Measurements from ENCODE around the gene ARID1A. TPM values are rescaled to one million over a fixed set of nuclear protein-coding genes. Genes with fewer than 3 reads are reported as not detected.

The ARID1A gene
- total RNA-seq, 1 donor from 2014 or later = 155 TPM

DNA sequence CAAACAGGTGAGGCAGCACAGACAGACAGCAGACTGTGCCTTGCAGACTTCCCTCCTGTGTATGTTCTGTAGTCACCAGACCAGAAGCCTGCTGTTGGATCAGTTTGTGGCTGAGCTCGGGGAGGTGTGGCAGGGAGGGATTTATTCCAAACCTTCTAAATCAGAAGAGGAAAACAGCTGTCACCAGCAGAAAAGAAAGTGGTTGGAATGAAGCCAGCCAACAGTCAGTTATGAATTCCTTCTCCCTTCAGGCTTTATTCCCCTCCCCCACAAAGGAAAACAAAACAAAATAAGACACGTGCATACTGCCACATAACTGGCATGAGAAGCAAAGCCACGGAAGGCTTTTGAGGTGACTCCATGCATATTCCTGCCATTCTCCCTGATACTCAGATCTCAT lies 72.9 kb downstream of the ARID1A start:
- Mint-ChIP-seq H3K9me3 (no peaks in the 10 kb centered on the region), H3K4me3 (no peak overlapping the region), H3K27ac (ENCODE audit: unreplicated experiment) (peak overlapping the region; percentile 54), H3K27me3 (ENCODE audit: low read depth) (no peaks in the 10 kb centered on the region), H3K36me3 (ENCODE audit: low read depth) (peaks cover 44% of the 10 kb centered on the region), H3K4me1 (peaks cover 7% of the 10 kb centered on the region)
- no peak for DNase-seq (ENCODE audit: low read depth, low spot score)
- TF ChIP-seq, protein P1, sequence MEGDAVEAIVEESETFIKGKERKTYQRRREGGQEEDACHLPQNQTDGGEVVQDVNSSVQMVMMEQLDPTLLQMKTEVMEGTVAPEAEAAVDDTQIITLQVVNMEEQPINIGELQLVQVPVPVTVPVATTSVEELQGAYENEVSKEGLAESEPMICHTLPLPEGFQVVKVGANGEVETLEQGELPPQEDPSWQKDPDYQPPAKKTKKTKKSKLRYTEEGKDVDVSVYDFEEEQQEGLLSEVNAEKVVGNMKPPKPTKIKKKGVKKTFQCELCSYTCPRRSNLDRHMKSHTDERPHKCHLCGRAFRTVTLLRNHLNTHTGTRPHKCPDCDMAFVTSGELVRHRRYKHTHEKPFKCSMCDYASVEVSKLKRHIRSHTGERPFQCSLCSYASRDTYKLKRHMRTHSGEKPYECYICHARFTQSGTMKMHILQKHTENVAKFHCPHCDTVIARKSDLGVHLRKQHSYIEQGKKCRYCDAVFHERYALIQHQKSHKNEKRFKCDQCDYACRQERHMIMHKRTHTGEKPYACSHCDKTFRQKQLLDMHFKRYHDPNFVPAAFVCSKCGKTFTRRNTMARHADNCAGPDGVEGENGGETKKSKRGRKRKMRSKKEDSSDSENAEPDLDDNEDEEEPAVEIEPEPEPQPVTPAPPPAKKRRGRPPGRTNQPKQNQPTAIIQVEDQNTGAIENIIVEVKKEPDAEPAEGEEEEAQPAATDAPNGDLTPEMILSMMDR (conservative IDR thresholded peaks at IDR 0.05) = no peak

DNA sequence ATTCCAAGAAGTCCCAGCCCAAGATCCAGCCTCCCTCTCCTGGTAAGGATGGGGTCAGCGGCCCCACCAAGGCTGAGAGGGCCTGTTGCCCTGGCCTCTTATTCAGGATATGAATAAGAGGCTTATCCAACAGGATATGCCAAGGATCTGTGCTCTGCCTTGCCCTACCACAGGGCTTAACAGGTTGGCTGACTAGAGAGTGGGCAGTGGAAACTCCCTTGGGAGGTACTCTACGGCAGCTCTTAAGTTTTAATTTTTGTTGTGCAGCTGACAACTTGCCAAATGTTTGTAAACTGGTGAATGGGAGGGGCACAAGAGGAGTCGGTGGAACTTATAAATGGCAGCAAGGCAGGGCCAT lies 75.4 kb downstream of the ARID1A start:
- H3K9me3 Mint-ChIP-seq = no peaks in the 10 kb centered on the region
- DNase-seq (ENCODE audit: low read depth, low spot score) = no peak
- H3K27me3 Mint-ChIP-seq (ENCODE audit: low read depth) = no peaks in the 10 kb centered on the region
- no peak overlapping the region for H3K4me3 Mint-ChIP-seq
- H3K36me3 Mint-ChIP-seq (ENCODE audit: low read depth) = peaks cover 61% of the 10 kb centered on the region
- TF ChIP-seq, protein P1 (conservative IDR thresholded peaks at IDR 0.05) = no peak
- peaks cover 7% of the 10 kb centered on the region for H3K4me1 Mint-ChIP-seq
- H3K27ac Mint-ChIP-seq (ENCODE audit: unreplicated experiment) = peak overlapping the region; percentile 89

DNA sequence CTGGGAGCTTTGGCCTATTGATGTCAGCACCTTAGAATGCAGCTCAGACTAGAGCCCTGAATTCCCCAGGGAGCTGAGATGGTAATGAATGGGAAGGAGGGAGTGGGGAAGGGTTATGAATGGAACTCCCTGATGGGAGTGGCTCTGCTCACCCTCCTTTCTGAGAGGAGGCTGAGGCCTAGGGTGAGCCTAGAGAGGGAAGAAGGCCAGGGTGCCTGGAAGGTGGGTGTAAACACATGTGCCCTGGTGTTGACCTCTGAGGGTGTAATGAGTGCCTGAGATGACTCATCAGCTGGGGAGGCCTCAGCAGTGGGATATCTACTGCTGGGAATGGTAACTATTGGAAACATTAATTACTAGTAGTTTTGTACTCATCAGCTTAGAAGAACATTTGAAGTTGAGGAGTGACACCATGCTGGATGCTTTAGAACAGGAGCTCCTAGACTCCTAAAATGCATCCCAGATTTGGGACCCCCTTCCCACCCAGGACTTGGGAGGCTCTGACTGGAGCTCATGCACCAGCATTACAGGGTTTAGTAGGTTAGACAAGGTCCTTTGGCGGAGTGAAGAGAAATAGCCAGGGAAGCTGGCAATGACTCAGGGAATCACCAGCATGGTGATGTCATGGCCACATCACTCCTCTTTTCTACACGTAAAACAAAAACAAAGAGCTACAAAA lies 76.0 kb downstream of the ARID1A start:
- Mint-ChIP-seq H3K4me3 (no peak overlapping the region), H3K4me1 (peaks cover 7% of the 10 kb centered on the region), H3K27me3 (ENCODE audit: low read depth) (no peaks in the 10 kb centered on the region), H3K36me3 (ENCODE audit: low read depth) (peaks cover 64% of the 10 kb centered on the region), H3K9me3 (no peaks in the 10 kb centered on the region), H3K27ac (ENCODE audit: unreplicated experiment) (peak overlapping the region; percentile 89)
- TF ChIP-seq, protein P1 (conservative IDR thresholded peaks at IDR 0.05) = no peak
- no peak for DNase-seq (ENCODE audit: low read depth, low spot score)

DNA sequence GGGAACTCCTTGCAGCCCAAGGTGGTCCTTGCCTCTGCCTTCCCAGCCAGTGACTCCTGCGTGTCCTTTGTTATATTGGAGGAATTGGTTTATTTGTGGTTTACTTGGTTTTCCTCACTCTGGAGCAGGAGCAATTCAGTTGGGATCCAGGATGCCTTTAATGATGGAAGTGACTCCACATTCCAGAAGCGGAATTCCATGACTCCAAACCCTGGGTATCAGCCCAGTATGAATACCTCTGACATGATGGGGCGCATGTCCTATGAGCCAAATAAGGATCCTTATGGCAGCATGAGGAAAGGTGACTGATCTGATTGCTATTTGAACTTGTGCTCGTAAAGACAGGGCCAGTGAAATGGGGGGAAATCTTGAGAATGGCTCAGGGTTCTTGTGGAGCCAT lies 76.9 kb downstream of the ARID1A start:
- H3K36me3 Mint-ChIP-seq (ENCODE audit: low read depth) = peaks cover 59% of the 10 kb centered on the region
- TF ChIP-seq, protein P1 (conservative IDR thresholded peaks at IDR 0.05) = no peak
- H3K4me3 Mint-ChIP-seq = no peak overlapping the region
- H3K9me3 Mint-ChIP-seq = no peaks in the 10 kb centered on the region
- H3K27ac Mint-ChIP-seq (ENCODE audit: unreplicated experiment) = no peak overlapping the region
- no peaks in the 10 kb centered on the region for H3K27me3 Mint-ChIP-seq (ENCODE audit: low read depth)
- no peak for DNase-seq (ENCODE audit: low read depth, low spot score)
- H3K4me1 Mint-ChIP-seq = peaks cover 7% of the 10 kb centered on the region

DNA sequence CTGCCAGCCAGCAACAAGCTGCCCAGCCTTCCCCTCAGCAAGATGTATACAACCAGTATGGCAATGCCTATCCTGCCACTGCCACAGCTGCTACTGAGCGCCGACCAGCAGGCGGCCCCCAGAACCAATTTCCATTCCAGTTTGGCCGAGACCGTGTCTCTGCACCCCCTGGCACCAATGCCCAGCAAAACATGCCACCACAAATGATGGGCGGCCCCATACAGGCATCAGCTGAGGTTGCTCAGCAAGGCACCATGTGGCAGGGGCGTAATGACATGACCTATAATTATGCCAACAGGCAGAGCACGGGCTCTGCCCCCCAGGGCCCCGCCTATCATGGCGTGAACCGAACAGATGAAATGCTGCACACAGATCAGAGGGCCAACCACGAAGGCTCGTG lies 78.6 kb downstream of the ARID1A start:
- DNase-seq (ENCODE audit: low read depth, low spot score) = no peak
- Mint-ChIP-seq H3K4me3 (no peak overlapping the region), H3K36me3 (ENCODE audit: low read depth) (peaks cover 60% of the 10 kb centered on the region), H3K27ac (ENCODE audit: unreplicated experiment) (no peak overlapping the region), H3K9me3 (no peaks in the 10 kb centered on the region), H3K27me3 (ENCODE audit: low read depth) (no peaks in the 10 kb centered on the region), H3K4me1 (peaks cover 7% of the 10 kb centered on the region)
- TF ChIP-seq, protein P1 (conservative IDR thresholded peaks at IDR 0.05) = no peak

All from neural crest cell (in vitro differentiated cells).